Neural cell (in vitro differentiated cells): Measurements from ENCODE around the gene CREBL2. TPM values are rescaled to one million over a fixed set of nuclear protein-coding genes. Genes with fewer than 3 reads are reported as not detected.

Experiments used
- H2AFZ ChIP-seq: fragments of 200-600, 300-800 bp; sonication (generic), shearing (Covaris generic); 2 replicates; pipeline ENCODE4 v1.6.0; 2014; ENCODE audit warnings: low read depth, mild to moderate bottlenecking, antibody characterized with exemption, low read length, moderate library complexity
- H3F3A ChIP-seq: fragments of 200-600 bp; shearing (Covaris generic); 2 replicates; pipeline ENCODE4 v1.6.1; 2016; ENCODE audit warnings: mild to moderate bottlenecking, moderate library complexity, mixed read lengths, antibody characterized with exemption, low read length; ENCODE audit not compliant: insufficient read depth, poor library complexity, severe bottlenecking
- H3K27ac ChIP-seq: fragments of 200-600, 300-800 bp; sonication (generic), shearing (Covaris generic); 2 replicates; pipeline ENCODE4 v1.5.1; 2014; ENCODE audit warnings: mild to moderate bottlenecking, low read length, moderate library complexity
- H3K27me3 ChIP-seq: fragments of 300-800, 200-600 bp; sonication (generic), shearing (Covaris generic); 2 replicates; pipeline ENCODE4 v1.6.0; 2014; ENCODE audit warnings: mild to moderate bottlenecking, low read depth, low read length, moderate library complexity; ENCODE audit not compliant: insufficient read depth
- H3K36me3 ChIP-seq: fragments of 300-800, 200-600 bp; sonication (generic), shearing (Covaris generic); 2 replicates; pipeline ENCODE4 v1.5.1; 2014; ENCODE audit warnings: mild to moderate bottlenecking, antibody characterized with exemption, low read length, moderate library complexity; ENCODE audit not compliant: insufficient read depth
- H3K4me2 ChIP-seq: fragments of 300-800, 200-600 bp; sonication (generic), shearing (Covaris generic); 2 replicates; pipeline ENCODE4 v1.6.0; 2014; ENCODE audit warnings: mild to moderate bottlenecking, low read length
- H3K4me3 ChIP-seq: fragments of 300-800, 200-600 bp; sonication (generic), shearing (Covaris generic); 2 replicates; pipeline ENCODE4 v1.5.1; 2014; ENCODE audit warnings: mild to moderate bottlenecking, low read length, moderate library complexity
- H3K79me2 ChIP-seq: fragments of 200-600 bp; shearing (Covaris generic); replicated peaks from 2 replicates; pipeline ENCODE4 v1.6.0; 2014; ENCODE audit warnings: mild to moderate bottlenecking, low read length, moderate library complexity; ENCODE audit not compliant: insufficient read depth
- H3K9ac ChIP-seq: fragments of 300-800, 200-600 bp; sonication (generic), shearing (Covaris generic); 2 replicates; pipeline ENCODE4 v1.6.1; 2016; ENCODE audit warnings: mild to moderate bottlenecking, low read length, mixed read lengths
- H3K9me2 ChIP-seq: fragments of 200-600 bp; shearing (Covaris generic); 2 replicates; pipeline ENCODE4 v1.6.1; 2016; ENCODE audit warnings: mild to moderate bottlenecking, low read length, mixed read lengths; ENCODE audit not compliant: insufficient read depth
- H3K9me3 ChIP-seq: fragments of 200-600, 300-800 bp; sonication (generic), shearing (Covaris generic); 2 replicates; pipeline ENCODE4 v1.6.1; 2016; ENCODE audit warnings: mild to moderate bottlenecking, mixed run types, low read length, moderate library complexity, mixed read lengths
- H4K20me1 ChIP-seq: fragments of 200-600 bp; shearing (Covaris generic); 2 replicates; pipeline ENCODE4 v1.6.1; 2016; ENCODE audit warnings: mild to moderate bottlenecking, mixed run types; ENCODE audit not compliant: insufficient read depth
- EP300 ChIP-seq: fragments of 450-650 bp; conservative IDR thresholded peaks from 2 replicates; pipeline ENCODE4 v1.6.1; 2014; ENCODE audit warnings: antibody characterized with exemption, mild to moderate bottlenecking, moderate library complexity; ENCODE audit not compliant: poor library complexity, severe bottlenecking
- EZH2 ChIP-seq: fragments of 200-600, 300-800 bp; shearing (Covaris generic), sonication (generic); IDR thresholded peaks from 2 replicates; pipeline ENCODE4 v1.6.1; 2014; ENCODE audit warnings: antibody characterized with exemption, low read length, borderline replicate concordance, mild to moderate bottlenecking; ENCODE audit not compliant: insufficient read depth, poor library complexity, severe bottlenecking
- MXI1 ChIP-seq: fragments of 450-650 bp; conservative IDR thresholded peaks from 2 replicates; pipeline ENCODE4 v1.6.1; 2014; ENCODE audit warnings: antibody characterized with exemption, mild to moderate bottlenecking; ENCODE audit not compliant: poor library complexity, severe bottlenecking
- POLR2AphosphoS5 ChIP-seq: IDR thresholded peaks from 2 replicates; pipeline ENCODE4 v1.6.1; 2012
- RAD21 ChIP-seq: fragments of 450-650 bp; conservative IDR thresholded peaks from 2 replicates; pipeline ENCODE4 v1.6.1; 2014; ENCODE audit warnings: antibody characterized with exemption, mild to moderate bottlenecking, moderate library complexity
- SMC3 ChIP-seq: fragments of 450-650 bp; conservative IDR thresholded peaks from 2 replicates; pipeline ENCODE4 v1.6.1; 2014; ENCODE audit warnings: antibody characterized with exemption, mild to moderate bottlenecking, moderate library complexity; ENCODE audit not compliant: poor library complexity
- TAF1 ChIP-seq: IDR thresholded peaks from 2 replicates; pipeline ENCODE4 v1.6.1; 2012; ENCODE audit warnings: low read depth
- polyA plus RNA-seq: library from polyadenylated mRNA; depleted of rRNA; stranded (reverse); fragments of >200 nt; gene quantifications from 2 replicates; pipeline ENCODE4 v1.2.3, GENCODE V29; 2014
- TF ChIP-seq, protein P1 (sequence below): IDR thresholded peaks from 2 replicates; pipeline ENCODE4 v1.6.1; 2012; ENCODE audit warnings: borderline replicate concordance
- TF ChIP-seq, protein P2 (sequence below): fragments of 450-650 bp; IDR thresholded peaks from 2 replicates; pipeline ENCODE4 v1.5.1; 2014; ENCODE audit warnings: antibody characterized with exemption, mild to moderate bottlenecking, moderate library complexity; ENCODE audit not compliant: poor library complexity, severe bottlenecking

CREBL2 gene
- polyA plus RNA-seq, 1 donor from 2014 or later = 29.9 TPM

DNA sequence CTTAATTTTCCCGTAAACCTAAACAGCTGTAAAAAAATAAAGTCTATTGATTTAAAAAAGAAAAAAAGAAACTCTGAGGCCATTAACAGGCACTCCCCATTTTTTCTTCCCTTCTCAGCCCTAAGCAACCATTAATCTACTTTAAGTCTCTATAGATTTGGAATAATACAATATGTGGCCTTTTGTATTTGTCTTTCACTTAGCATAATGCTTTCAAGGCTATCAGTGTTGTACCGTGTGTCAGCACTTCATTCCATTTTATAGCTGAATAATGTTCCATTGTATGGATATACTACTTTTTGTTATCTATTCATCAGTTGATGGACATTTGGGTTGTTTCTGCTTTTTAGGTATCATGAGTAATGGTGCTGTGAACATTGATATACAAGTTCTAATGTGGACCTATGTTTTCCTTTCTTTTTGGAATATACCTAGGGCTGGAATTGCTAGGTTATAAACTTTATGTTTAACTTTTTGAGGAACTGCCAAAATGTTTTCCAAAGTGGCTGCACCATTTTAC lies 15.7 kb downstream of the CREBL2 start:
- Histone ChIP-seq H3K27me3 (no peaks in the 10 kb centered on the region), H3K9ac (no peak overlapping the region), H3K79me2 (peaks cover 5% of the 10 kb centered on the region), H3K9me3 (peaks cover 6% of the 10 kb centered on the region), H2AFZ (no peak overlapping the region), H3K9me2 (no peaks in the 10 kb centered on the region), H4K20me1 (no peaks in the 10 kb centered on the region), H3F3A (no peaks in the 10 kb centered on the region), H3K4me2 (no peak overlapping the region), H3K27ac (no peak overlapping the region), H3K4me3 (no peak overlapping the region), H3K36me3 (no peaks in the 10 kb centered on the region)
- TF ChIP-seq EP300 (no peak), MXI1 (no peak), POLR2AphosphoS5 (no peak), EZH2 (no peak), SMC3 (no peak), RAD21 (no peak), TAF1 (no peak)
- TF ChIP-seq, protein P1, sequence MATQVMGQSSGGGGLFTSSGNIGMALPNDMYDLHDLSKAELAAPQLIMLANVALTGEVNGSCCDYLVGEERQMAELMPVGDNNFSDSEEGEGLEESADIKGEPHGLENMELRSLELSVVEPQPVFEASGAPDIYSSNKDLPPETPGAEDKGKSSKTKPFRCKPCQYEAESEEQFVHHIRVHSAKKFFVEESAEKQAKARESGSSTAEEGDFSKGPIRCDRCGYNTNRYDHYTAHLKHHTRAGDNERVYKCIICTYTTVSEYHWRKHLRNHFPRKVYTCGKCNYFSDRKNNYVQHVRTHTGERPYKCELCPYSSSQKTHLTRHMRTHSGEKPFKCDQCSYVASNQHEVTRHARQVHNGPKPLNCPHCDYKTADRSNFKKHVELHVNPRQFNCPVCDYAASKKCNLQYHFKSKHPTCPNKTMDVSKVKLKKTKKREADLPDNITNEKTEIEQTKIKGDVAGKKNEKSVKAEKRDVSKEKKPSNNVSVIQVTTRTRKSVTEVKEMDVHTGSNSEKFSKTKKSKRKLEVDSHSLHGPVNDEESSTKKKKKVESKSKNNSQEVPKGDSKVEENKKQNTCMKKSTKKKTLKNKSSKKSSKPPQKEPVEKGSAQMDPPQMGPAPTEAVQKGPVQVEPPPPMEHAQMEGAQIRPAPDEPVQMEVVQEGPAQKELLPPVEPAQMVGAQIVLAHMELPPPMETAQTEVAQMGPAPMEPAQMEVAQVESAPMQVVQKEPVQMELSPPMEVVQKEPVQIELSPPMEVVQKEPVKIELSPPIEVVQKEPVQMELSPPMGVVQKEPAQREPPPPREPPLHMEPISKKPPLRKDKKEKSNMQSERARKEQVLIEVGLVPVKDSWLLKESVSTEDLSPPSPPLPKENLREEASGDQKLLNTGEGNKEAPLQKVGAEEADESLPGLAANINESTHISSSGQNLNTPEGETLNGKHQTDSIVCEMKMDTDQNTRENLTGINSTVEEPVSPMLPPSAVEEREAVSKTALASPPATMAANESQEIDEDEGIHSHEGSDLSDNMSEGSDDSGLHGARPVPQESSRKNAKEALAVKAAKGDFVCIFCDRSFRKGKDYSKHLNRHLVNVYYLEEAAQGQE = no peak
- TF ChIP-seq, protein P2, sequence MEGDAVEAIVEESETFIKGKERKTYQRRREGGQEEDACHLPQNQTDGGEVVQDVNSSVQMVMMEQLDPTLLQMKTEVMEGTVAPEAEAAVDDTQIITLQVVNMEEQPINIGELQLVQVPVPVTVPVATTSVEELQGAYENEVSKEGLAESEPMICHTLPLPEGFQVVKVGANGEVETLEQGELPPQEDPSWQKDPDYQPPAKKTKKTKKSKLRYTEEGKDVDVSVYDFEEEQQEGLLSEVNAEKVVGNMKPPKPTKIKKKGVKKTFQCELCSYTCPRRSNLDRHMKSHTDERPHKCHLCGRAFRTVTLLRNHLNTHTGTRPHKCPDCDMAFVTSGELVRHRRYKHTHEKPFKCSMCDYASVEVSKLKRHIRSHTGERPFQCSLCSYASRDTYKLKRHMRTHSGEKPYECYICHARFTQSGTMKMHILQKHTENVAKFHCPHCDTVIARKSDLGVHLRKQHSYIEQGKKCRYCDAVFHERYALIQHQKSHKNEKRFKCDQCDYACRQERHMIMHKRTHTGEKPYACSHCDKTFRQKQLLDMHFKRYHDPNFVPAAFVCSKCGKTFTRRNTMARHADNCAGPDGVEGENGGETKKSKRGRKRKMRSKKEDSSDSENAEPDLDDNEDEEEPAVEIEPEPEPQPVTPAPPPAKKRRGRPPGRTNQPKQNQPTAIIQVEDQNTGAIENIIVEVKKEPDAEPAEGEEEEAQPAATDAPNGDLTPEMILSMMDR = no peak

DNA sequence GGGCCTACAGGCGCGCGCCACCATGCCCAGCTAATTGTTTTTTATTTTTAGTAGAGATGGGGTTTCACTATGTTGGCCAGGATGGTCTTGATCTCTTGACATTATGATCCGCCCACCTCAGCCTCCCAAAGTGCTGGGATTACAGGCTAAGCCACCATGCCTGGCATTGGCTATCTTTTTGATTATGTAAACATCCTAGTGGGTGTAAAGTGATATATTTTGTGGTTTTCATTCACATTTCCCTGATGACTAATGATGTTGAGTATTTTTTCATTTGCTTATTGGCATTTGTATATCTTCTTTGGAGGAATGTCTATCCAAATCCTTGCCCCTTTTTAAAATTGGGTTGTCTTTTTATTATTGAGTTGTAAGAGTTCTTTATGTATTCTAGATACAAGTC lies 16.3 kb downstream of the CREBL2 start:
- H3F3A ChIP-seq = no peaks in the 10 kb centered on the region
- peaks cover 5% of the 10 kb centered on the region for H3K79me2 ChIP-seq
- no peak overlapping the region for H3K27ac ChIP-seq
- H3K4me2 ChIP-seq = no peak overlapping the region
- H4K20me1 ChIP-seq = no peaks in the 10 kb centered on the region
- no peak overlapping the region for H2AFZ ChIP-seq
- peaks cover 6% of the 10 kb centered on the region for H3K9me3 ChIP-seq
- H3K9me2 ChIP-seq = no peaks in the 10 kb centered on the region
- H3K4me3 ChIP-seq = no peak overlapping the region
- H3K9ac ChIP-seq = no peak overlapping the region
- TF ChIP-seq EZH2 = no peak
- TF ChIP-seq, protein P1 = no peak
- TF ChIP-seq TAF1 = no peak
- no peak for TF ChIP-seq EP300
- TF ChIP-seq, protein P2 = no peak
- TF ChIP-seq POLR2AphosphoS5 = no peak
- TF ChIP-seq SMC3 = no peak
- H3K27me3 ChIP-seq = no peaks in the 10 kb centered on the region
- H3K36me3 ChIP-seq = no peaks in the 10 kb centered on the region
